Tibial nerve (tissue), 4 donors: ENCODE results near the gene RNF183.

Source experiments
- EP300 ChIP-seq, 2 donors: sonication (generic); formaldehyde crosslinking; IDR thresholded peaks; one replicate each; pipeline ENCODE4 v1.6.1; 2017; ENCODE audit warnings: antibody characterized with exemption in 2 of 2, mild to moderate bottlenecking in 1 of 2
- POLR2A ChIP-seq, 2 donors: fragments of 450-650 bp; IDR thresholded peaks; one replicate each; pipeline ENCODE4 v1.6.1; 2017; ENCODE audit warnings: antibody characterized with exemption in 2 of 2, mild to moderate bottlenecking in 2 of 2, moderate library complexity in 2 of 2
- TF ChIP-seq, protein P1 (sequence below), 5 experiments: fragments of 200-600 bp in 3 of 5; fragments of 450-650 bp in 2 of 5; sonication (generic) in 3 of 5; IDR thresholded peaks; one replicate each; pipeline ENCODE4 v1.5.1; 2016 to 2019; ENCODE audit warnings: antibody characterized with exemption in 5 of 5, mild to moderate bottlenecking in 3 of 5, moderate library complexity in 2 of 5

DNA sequence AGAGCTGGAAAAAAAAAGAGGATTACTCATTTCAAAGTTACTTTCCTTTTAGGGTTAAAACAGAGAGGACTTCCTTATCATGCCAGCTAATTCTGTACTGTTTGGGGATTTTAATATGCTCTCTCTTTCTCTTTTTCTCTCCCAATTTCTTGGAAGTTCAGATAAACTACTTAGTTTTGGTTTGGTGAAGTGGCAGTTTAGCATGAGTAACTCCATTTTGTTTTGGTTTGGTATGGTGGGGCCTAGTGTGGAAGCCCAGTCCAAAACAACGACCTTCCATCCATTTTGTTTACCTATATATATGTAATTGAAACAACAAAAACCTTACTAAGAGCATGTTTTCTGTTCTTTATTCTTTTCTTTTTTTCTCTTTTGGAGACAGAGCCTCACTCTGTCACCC lies 42.5 kb upstream of the RNF183 start:
- TF ChIP-seq, protein P1, sequence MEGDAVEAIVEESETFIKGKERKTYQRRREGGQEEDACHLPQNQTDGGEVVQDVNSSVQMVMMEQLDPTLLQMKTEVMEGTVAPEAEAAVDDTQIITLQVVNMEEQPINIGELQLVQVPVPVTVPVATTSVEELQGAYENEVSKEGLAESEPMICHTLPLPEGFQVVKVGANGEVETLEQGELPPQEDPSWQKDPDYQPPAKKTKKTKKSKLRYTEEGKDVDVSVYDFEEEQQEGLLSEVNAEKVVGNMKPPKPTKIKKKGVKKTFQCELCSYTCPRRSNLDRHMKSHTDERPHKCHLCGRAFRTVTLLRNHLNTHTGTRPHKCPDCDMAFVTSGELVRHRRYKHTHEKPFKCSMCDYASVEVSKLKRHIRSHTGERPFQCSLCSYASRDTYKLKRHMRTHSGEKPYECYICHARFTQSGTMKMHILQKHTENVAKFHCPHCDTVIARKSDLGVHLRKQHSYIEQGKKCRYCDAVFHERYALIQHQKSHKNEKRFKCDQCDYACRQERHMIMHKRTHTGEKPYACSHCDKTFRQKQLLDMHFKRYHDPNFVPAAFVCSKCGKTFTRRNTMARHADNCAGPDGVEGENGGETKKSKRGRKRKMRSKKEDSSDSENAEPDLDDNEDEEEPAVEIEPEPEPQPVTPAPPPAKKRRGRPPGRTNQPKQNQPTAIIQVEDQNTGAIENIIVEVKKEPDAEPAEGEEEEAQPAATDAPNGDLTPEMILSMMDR (IDR thresholded peaks at IDR 0.05), result no peak
- no peak for TF ChIP-seq EP300 (IDR thresholded peaks at IDR 0.05)
- no peak for TF ChIP-seq POLR2A (IDR thresholded peaks at IDR 0.05)
